IPS DF 4.7 (cell line): Measurements from ENCODE around the gene RGS19.

Source experiments
- DNase-seq: peaks from one replicate; pipeline ENCODE4 v3.0.0-alpha.2; 2013; ENCODE audit warnings: low spot score; ENCODE audit errors: extremely low read depth

Gene RGS19

DNA sequence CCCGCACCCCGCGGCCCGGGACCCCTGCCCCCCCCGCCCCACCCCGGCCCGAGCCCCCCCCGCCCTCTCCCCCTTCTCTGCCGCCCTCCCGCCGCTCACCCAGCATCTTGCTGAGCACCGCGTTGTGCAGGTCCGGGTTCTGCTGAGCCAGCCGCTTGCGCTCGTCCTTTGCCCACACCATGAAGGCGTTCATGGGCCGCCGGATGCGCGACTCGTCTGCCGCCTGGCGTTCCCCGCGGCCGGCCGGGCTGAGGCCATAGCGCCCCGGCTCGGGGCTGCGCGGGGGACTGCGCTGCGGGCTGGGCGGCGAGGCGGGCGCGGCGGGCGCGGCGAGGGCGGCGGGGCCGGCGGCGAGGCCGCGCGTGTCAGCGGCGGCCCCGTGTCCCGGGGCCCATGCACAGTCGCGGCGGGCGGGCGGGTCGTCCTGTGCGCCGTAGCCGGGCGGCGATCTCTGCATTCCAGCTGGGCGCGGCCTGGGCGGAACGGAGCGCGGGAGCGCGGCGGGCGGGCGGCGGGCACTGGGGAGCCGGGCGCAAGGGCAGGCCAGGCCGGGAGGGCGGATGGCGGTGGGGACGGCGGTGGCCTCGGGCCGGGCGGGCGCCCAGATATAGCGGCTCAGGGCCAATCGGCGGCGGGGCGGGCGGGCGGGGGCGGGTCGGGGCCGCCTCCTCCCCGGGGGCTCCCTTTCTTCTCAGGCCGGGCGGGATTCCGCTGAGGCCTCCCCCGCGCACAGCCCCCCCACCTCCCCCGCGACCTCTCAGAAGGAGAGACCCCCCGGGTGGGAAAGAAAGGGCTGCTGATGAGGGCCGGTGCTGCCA is 30.0 kb downstream of the RGS19 start, which contains the start of gene SOX18:
Gene SOX18 (minus strand): TSS at position 580 of the 818 bp plus-strand sequence. CDS start 123 bp downstream, at position 457.
- DNase-seq: no peak

DNA sequence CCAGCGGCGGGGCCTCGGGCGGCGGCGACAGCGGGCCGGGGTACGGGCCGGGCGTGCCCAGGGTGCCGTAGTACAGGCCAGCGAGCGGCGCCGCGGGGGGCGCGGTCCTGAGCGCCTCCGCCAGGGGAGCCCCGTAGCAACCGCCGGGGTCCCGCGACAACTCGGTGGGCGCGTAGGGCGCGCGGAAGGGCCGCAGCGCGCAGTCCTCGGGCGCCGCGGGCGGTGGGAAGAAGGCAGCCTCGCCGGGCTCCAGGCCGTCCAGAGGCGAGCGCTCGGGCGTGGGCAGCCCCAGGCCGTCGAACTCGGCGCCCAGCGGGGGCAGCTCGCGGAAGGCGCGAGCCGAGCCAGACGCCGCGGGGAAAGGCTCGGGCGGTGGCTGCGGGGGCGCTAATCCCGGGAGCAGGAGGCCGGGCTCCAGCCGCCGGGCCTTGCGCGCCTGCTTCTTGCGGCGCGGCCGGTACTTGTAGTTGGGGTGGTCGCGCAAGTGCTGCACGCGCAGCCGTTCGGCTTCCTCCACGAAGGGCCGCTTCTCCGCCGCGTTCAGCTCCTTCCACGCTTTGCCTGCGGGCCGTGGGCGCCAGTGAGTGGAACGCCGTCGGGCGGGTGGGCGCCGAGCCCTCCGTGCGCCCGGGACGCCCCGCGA is 30.8 kb downstream of the RGS19 start:
- no peak for DNase-seq

DNA sequence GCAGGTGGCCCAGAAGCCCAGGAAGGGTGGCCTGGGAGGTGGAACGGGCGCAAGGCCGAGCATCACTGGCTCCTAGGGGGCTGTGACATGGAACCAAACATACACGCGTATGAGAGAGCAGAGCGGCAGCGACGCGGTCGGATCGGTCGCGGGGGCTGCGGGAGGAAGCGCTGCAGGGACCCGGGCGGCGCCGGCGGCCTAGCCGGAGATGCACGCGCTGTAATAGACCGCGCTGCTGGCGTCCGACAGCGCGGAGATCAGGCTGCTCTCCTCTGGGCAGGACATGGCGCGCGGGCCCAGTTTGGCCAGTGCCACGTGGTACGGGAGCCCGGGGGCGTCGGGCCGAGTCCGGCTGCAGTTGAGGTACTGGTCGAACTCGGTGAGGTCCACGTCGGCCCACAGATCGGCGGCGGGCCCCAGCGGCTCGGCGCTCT is 31.3 kb downstream of the RGS19 start:
- no peak for DNase-seq

DNA sequence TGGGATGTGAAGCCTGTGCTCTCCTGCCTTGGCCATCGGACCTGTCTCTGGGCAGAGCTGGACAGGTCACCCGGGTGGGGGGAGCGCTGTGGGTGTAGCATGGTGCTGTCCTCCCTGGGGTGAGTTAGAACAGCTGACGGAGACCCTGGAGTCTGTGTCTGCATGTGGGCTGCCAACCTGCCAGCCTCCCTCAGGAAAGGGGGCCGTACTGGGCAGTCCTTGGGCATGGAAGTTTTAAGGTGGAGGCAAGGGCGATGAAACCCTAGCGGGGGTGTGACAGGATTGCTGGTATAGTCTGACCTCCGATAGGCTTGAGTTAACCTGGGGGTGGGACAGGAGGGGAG is 32.3 kb downstream of the RGS19 start:
- no peak for DNase-seq

DNA sequence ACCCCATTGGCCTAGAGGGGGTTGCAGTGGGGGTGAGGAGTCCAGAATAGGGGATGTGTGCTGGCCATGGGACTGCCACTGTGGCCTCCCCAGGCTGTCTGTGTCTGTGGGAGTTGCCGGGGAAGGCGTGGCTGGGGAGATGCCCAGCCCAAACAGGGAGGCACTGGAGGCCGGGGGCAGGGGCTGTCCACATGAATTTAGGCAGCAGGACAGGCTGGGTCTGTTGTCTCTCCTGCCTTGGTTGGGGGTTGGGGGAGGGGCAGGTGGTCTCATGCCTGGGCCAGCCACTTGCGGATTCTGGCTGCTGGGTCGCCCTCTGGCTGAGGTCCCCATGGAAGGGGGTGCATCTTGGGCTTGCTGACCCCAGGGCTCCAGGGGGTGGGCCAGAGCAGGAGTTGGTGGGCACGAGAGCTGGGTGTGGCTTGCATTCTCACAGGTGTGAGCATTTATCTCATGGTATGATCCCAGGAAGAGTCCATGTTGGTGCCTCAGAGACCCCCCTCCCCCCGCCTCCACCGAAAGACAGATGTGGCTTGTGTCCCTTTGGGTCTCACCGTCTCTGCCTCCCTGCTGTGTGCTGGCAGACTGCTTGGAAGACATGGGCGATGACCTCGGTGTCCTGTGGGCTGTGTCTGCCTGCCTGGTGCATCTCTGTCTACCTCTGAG is 33.8 kb downstream of the RGS19 start:
- DNase-seq: no peak

DNA sequence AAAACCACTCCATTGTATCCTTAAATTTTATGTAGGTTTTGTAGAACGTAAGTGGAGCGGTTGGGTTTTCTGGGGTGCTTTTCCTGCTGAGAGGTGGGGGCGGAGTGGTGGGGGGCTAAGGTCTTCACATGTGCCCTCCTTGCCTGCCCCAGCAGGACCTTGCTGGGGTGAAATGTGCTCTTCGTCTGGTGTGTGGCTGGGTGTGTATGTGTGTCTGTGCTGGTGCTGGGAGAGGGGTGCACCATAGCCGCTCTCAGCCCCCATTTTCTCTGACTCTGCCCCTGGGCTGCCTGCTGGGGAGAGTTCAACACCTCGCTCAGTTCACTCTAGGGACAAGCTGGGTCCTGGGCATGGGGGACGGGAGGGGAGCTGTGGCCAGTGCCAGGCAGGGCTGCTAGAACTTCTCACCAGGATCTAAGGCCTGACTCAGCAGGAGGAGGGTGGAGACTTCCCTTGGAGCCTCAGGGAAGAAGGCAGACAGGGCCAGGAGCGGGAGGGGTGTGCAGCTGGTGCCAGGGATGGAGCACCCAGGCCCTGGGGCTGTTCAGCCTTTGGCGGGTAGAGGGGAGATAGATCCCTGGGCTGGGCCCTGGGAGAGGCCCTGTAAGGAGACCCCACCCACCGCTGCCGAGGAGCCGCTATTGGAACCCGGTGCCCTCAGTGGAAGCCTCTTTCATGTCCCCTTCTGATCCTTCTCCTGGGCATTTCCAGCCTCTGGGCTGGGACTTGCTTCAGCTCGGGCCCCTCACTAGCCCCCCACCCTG is 34.7 kb downstream of the RGS19 start:
- DNase-seq: no peak

DNA sequence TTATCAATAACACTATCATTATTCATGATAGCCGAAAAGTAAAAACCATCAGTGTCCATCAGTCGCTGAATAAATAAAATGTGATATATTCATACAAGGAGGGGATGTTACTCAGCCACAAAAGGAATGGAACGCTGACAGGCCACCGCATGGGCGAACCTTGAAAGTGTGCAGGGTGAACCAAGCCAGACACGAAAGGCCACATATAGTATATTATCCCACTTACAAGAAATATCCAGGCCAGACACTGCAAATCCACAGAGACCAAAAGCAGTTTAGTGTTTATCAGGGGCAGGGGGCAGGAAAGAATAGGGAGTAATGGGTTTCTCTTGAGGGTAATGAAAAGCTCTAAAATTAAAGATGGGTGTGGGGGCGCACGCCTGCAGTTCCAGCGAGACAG is 35.5 kb downstream of the RGS19 start:
- no peak for DNase-seq

DNA sequence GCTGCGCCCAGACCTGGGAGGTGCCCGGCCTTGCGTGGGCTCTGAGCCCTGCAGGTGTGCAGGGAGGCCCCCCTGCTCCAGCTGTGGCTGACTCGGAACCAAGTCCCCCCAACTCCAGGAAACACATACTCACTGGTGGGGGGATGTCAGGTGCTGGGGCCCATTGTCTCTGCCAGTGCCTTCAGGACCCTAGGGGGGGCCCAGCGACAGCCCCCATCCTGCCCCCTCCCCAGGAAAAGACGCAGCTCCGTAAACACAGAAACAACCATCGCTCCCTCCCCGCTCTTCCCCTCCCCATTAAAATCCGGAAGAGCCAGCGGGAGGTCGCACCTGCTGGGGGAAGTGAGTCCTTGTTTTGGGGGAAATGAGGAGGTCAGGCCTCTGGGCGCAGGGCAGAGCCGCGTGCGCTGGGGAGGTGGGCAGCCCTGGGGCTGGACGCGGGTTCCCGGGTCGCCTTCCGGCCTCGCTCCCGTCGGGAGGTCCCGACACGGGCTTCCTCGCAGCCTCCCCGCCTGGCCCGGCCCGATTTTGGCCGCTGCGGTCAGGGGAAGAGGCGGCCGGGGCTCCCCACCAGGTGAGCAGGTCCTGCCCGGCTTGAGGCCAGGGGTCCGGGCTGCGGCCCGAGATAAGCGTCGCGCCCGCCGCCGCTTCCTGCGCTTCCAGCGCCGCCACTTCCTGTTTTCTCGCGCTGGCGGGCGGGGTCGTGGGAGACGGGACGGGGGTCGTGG is 37.1 kb downstream of the RGS19 start:
- no peak for DNase-seq

DNA sequence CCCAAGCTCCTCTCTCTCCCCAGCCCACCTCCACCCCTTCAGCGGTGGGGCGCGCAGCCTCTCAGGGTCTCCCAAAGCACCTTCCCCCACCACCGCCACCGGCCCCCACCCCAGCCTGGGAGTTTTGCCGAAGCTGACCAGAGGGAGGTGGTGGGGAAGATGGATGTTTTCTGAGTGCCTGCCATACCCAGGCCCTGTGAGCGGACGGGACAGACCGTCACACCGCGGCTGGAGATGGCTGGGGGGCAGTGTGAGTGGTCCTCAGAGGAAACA is 37.6 kb downstream of the RGS19 start:
- no peak for DNase-seq

DNA sequence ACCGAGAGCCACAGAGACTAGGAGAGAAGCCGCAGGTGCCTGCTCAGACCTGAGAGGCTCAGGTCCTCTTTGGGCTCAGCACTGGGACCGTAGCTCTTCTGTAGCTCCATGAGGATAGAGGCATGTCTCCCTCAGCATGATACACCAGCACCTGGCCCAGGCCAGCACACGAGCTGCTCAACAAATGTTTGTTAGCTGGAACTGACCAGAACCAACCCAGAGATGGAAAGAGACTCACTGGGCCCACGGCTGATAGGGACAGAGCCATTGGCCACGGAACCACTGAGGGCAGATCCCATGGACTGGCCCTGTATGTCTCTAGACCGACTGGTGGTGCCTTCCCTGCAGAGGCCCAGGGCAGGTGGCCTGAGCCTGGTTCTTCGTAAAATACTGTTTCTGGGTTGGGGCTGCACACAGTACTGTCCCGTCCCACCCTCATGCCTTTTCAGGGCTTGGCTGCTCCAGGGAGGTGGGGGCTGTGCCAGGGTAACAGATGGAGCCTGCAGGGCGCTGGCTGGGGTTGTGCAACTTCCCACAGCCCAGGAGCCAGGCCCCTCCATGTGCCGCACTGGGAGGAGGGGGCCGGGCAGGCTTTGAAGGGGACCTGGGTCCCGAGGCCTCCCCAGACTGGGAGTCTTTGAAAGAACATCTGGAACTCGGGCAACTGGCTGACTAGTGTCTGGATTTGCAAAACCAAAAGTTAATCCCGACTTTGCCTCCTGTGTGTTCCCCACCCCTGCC is 38.1 kb downstream of the RGS19 start:
- no peak for DNase-seq

DNA sequence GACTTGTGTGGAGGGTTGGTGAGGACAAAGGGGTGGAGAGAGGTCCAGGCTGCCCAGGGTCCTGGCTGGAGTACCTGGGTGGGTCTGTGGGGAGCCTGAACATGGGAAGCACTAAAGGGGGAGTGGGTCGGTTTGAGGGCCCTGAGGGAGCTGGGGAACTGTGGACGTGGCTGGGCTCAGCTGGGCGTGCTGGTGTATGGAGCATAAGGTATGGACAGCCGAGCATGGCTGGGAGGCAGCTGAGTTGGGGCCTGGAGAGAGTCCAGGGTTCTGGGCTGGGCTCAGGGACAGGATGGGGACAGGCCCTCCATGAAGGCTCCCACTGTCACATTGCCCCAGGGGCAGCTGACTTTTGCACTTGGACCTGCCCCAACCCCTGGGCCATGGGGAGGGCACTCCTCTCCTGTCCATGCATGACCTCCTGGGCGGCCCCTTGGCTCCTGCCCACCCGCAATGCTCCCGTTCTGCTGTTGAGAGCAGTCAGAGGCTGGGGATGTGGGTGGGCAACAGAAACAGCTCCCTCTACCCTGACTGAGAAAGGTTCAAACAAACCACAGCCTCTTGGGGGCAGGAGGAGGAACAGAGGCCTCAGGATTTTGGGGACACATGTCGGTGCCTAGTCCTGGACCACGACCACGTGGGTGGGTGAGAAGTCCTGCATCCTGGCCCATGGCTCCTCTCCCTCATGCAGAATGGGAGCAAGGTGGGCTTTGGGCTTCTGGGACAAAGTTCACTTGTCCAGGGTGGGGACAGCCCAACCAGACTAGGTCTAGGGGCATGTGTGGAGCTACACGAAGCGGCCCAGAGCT is 38.9 kb downstream of the RGS19 start:
- no peak for DNase-seq

DNA sequence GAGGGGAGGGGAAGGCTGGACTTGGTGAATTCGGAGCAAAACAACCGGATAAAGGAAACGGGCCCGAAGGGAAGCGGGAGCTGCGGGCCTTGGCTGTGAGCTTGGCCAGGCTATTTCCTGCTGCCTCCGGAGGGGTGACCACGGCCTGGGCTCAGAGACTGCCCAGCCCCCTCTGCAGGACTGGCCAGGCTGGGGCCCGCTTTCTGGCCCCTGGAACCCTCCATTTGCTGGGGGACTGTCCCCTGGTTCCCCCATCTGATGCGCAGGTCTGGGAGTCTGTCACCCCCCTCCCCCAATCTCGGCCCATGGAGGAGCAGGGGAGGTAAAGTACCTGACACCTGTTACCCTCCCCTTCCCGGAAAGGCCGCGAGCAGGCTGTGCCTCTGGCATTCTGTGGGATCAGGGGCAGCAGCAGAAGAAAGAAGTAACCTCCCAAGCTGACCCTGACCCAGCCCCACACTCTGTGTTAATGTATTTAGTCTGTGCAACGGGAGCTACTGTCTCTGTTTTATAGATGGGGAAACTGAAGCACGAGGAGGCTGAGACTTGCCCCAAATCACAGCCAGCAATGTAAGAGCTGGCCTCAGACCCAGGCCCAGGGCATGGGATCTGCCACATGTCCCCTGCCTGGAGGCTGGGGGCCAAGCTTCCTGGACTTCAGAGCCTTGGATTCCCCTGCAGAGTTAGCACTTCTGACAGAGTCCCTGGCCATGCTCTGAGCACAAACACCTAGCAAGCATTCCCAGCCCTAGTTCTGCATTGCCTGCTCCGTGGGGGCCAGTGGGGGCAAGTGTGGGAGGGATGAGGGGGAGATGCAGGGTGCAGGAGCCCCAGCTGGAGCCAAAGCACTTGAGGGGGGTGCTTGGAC is 39.8 kb downstream of the RGS19 start:
- no peak for DNase-seq

DNA sequence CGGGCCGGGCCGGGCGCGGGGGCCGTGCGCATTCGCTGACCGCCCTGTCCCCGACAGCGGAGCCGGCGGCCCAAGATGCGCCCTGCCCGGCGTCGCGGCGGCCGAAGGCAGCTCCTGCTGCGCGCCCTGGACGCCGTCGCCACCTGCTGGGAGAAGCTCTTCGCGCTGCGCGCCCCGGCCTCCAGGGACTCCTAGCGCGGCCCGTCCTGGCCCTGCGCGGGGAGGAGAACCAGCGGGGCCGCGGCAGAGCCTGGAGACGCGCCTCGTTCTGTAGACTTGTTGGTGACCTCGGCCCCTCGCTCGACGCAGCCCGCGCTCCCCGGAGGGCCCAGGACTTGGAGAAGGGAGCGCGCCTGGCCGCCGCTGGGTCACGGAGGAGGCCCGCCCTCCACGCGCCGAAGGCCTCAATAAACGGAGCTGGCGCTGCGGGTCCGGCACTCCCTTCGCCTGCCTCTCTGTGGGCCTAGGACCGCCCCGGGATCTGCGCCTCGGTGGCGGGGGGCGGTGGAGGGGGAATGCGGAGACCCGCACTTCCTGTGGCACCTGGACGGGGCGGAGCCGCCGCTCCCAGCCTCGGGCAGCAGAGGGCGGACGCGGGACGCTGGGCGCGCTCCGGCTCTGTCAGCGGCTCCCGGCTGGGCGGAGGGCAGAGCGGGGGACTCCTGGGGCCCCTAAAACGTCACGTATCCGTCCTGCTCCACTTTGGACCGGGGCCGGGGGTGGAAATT is 40.6 kb downstream of the RGS19 start:
- no peak for DNase-seq

DNA sequence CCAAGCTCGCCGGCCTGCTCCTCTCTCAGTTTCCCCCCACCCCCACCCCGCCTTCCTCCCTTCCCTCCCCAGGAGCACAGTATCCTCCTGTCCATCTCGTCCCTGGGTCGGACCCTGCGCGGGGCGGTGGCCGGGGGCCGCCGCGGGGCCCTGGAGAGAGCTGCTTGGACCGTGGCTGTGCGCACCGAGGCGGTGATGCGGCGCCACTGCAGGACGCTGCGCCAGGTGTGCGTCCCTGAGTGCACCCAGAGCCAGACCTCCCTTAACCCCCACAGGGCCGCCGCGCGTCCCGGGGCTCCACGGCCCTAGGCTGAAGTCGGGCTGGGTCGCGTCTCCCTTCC is 41.1 kb downstream of the RGS19 start:
- no peak for DNase-seq

DNA sequence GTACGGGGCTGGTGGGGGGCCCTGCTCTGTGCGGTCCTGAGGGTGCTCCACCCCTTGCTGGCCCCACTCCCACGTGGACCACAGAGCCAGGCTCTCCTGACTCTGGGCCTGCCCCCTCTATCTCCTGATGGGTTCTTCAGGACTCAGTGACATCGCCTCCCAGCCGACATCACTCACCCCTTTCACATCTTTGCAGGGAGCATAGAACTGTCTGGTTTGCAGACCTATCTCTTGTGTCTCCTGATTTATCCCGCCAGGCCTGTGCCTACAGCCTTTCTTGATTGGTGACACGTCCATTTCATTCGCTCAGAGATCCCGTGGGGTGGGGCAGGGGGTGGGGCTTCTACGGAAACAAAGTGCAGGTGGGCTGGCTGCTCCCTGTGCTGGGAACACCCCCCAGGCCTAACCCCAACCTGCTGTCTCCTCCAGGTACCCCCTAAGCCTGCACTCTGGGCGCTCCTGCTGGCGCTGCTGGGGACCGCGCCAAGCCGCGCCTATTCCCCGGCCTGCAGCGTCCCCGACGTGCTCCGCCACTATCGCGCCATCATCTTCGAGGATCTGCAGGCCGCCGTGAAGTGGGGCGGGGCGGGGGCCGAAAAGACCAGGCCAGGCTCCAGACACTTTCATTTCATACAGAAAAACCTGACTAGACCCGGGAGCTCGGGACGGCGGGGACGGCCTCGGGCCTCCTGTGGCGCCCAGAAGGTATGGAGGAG is 41.7 kb downstream of the RGS19 start:
- DNase-seq: no peak

DNA sequence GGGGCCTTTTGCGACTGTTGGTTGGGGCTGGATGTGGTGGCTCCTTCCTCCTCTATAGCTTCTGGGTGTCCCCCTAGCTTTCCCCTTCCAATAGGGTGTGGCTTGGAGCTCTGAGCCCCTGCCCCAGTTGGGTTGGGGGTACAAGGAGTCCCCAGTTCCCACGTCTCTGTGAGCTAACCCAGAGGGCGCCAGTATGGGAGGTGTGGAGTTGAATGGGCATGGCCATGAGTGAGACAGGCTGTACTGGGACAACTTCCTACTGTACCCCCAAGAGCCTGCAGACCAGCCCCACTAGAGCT is 42.2 kb downstream of the RGS19 start:
- DNase-seq: no peak

DNA sequence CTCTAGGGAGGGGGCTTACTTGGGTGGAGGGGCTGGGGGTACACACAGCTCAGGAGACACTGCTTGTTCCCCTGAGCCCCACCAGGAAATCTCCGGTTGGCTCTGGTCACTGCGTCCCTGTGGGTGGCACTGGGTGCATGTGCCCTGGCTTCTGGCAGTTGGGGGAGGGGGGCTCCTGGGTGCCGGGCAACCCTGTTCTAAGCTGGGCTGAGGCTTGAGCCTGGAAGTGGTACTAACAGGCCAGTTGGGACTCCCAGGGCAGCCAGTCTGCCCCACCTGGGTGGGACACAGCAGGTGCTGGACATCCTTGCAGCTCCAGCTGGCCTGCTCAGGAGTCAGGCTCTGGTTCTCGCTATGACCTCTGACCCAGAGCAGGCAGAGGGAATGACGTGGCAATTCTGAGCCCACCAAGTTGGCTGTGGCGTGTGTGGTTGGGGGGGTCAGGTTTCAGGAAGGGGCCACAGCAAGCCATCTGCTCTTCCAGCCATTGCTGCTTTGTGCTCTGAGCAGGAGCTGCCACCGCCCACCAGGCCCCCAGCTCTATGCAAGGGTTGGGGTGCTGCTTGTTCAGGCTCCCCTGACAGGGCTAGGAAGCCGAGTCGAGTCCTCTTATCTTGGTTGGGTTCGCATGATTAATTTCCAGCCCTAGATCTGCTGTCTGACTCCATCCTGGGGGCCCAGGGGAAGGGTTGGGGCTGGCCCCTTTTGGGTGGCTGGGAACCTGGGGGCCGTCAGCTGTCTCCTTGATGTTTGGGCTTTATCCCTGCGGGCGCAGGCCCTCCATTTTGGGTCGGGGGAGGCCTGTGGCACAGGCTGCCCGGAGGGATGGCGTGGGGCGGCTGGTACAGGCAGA is 42.7 kb downstream of the RGS19 start:
- no peak for DNase-seq
